Measurements from ENCODE around the gene RHBDL3. TPM values are rescaled to one million over a fixed set of nuclear protein-coding genes. Genes with fewer than 3 reads are reported as not detected.

RHBDL3 gene
- total and polyA plus RNA-seq, 10 of the 15 experiments (the other 5 are each of a cell fraction or from before 2014, with no cell fraction given) = 0.04 to 0.24 (median 0.04) TPM; not detected in 5

DNA sequence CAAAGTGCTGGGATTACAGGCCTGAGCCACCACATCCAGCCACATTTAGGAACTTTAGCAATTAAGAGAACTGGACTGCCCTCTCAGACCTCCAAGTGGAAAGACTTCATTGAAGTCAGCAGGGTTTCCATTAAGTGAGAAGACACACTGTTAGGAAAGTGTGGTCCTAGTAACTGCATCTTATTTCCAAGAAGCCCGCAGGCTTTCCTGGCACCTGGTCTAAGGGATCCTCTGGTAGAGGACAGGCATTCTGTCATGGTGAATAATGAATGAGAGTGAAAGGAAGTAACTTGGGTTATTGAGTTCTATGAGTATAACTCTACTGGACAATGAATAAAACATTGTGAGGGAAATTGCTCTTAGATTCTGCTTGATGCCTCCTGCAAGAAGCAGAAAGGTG is 62.3 kb downstream of the RHBDL3 start:
- Histone ChIP-seq H3K79me2 (ENCODE audit: control insufficient read depth, insufficient read depth, low read length) (no peaks in the 10 kb centered on the region), H3K4me2 (ENCODE audit: control insufficient read depth, insufficient read depth) (no peak overlapping the region), H3K9me3 (replicated peaks; ENCODE audit: control insufficient read depth, insufficient read depth, low read length) (no peaks in the 10 kb centered on the region), H3K4me1 (ENCODE audit: control insufficient read depth, insufficient read depth, low read length) (peaks cover 7% of the 10 kb centered on the region), H3K27me3 (replicated peaks in 1 of 2; ENCODE audit: control insufficient read depth in 2 of 2, insufficient read depth in 2 of 2, low read length in 1 of 2) (no peaks in the 10 kb centered on the region), H3K9ac (ENCODE audit: control insufficient read depth, insufficient read depth, low read length) (no peak overlapping the region), H4K20me1 (ENCODE audit: control insufficient read depth, insufficient read depth) (no peaks in the 10 kb centered on the region), H3K4me3 (no peak overlapping the region), H2AFZ (ENCODE audit: control insufficient read depth, low read depth, low read length) (no peak overlapping the region), H3K36me3 (ENCODE audit: control insufficient read depth in 2 of 2, insufficient read depth in 2 of 2, low read length in 1 of 2) (no peaks in the 10 kb centered on the region), H3K27ac (ENCODE audit: control insufficient read depth, insufficient read depth) (no peak overlapping the region)
- SMC1A ChIA-PET (ENCODE audit: uncharacterized antibody, unreplicated experiment) = interaction anchor here (1.1 to 1.3 kb wide), 2 partner anchors 8 to 9 kb away, joined by 3 to 5 read pairs; no protein-coding TSS in a partner anchor
- 100% methylated on average over 1 of the region's 1 CpG for WGBS (ENCODE audit: insufficient coverage, insufficient replicate concordance, low lambda C conversion rate, missing lambda C conversion rate)
- FAIRE-seq (no peak), ATAC-seq (no peak), DNase-seq (ENCODE audit: low read depth, low spot score) (no peak)
- no TSS peak for BruUV-seq (replicated peaks)
- POLR2A ChIA-PET = interaction anchor here (1.4 kb wide), 1 partner anchor 14 kb away, joined by 4 read pairs; the partner anchor contains the start of gene C17orf75
- in situ Hi-C loops (cut with MboI) (no loop called here), intact Hi-C loops (cut with micrococcal nuclease; ENCODE audit: unreplicated experiment) (no loop called here)
- TF ChIP-seq IKZF2 (IDR thresholded peaks at IDR 0.05) = no peak
- no peak for TF ChIP-seq FOS (IDR thresholded peaks at IDR 0.05; ENCODE audit: borderline replicate concordance, extremely low read depth, insufficient read length)
- CTCF ChIA-PET = interaction anchor here (0.8 to 9.3 kb wide), 5 partner anchors 8 to 134 kb away, joined by 4 to 54 read pairs (median 7); partner anchors contain the start of gene PSMD11
- RAD21 ChIA-PET (ENCODE audit: unreplicated experiment) = interaction anchor here (1.2 to 2.0 kb wide), 5 partner anchors 8 to 75 kb away, joined by 3 to 10 read pairs (median 5); partner anchors contain the start of gene ZNF207

DNA sequence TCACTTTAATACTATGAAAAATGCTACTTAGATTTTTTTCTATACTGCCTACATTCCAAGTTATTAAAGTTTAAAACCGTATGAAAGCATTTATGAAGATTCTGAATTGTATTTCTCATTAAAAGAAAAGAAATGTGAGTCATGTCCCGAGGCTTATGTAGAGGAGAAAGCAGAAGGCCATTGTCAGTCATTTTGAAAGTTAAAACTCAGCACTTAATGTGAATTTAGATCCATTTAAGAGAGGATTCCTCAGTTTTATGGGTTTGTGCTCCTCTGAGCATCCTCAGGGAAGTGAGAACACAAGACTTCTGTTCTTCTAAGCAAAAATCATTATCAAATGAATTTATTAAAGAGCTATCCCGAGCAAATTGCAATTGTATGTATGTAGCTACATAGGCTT is 64.5 kb downstream of the RHBDL3 start:
- Histone ChIP-seq H3K36me3 (ENCODE audit: control insufficient read depth in 2 of 2, insufficient read depth in 2 of 2, low read length in 1 of 2) (peaks cover 0 to 2% of the 10 kb centered on the region in 2 experiments; a peak in 2 of 4 replicates), H3K4me1 (ENCODE audit: control insufficient read depth, insufficient read depth, low read length) (no peaks in the 10 kb centered on the region; the same call in 1 of the 2 replicates), H3K4me2 (ENCODE audit: control insufficient read depth, insufficient read depth) (no peak overlapping the region), H4K20me1 (ENCODE audit: control insufficient read depth, insufficient read depth) (no peaks in the 10 kb centered on the region), H3K27me3 (replicated peaks in 1 of 2; ENCODE audit: control insufficient read depth in 2 of 2, insufficient read depth in 2 of 2, low read length in 1 of 2) (no peaks in the 10 kb centered on the region), H2AFZ (ENCODE audit: control insufficient read depth, low read depth, low read length) (no peak overlapping the region), H3K27ac (ENCODE audit: control insufficient read depth, insufficient read depth) (no peak overlapping the region), H3K4me3 (no peak overlapping the region), H3K9ac (ENCODE audit: control insufficient read depth, insufficient read depth, low read length) (no peak overlapping the region), H3K9me3 (replicated peaks; ENCODE audit: control insufficient read depth, insufficient read depth, low read length) (no peaks in the 10 kb centered on the region), H3K79me2 (ENCODE audit: control insufficient read depth, insufficient read depth, low read length) (no peaks in the 10 kb centered on the region)
- RAD21 ChIA-PET (ENCODE audit: unreplicated experiment) = interaction anchor here (0.6 to 1.0 kb wide), 2 partner anchors 76 to 536 kb away, joined by 4 to 5 read pairs; no protein-coding TSS in a partner anchor
- WGBS (ENCODE audit: insufficient coverage, insufficient replicate concordance, low lambda C conversion rate, missing lambda C conversion rate) = 37% methylated on average over 3 of the region's 3 CpGs
- SMC1A ChIA-PET (ENCODE audit: uncharacterized antibody, unreplicated experiment) = interaction anchor here (1.8 to 3.8 kb wide), 3 partner anchors 10 to 13 kb away, joined by 3 to 21 read pairs (median 4); no protein-coding TSS in a partner anchor
- BruUV-seq (replicated peaks) = no TSS peak
- no peak for ATAC-seq
- intact Hi-C loops (cut with micrococcal nuclease; ENCODE audit: unreplicated experiment) (no loop called here), in situ Hi-C loops (cut with MboI) (no loop called here)
- DNase-seq (ENCODE audit: low read depth, low spot score) = no peak
- CTCF ChIA-PET = interaction anchor here (0.6 to 9.3 kb wide), 7 partner anchors 10 to 320 kb away, joined by 3 to 54 read pairs (median 5); partner anchors contain the start of gene PSMD11
- POLR2A ChIA-PET = interaction anchor here (1.2 kb wide), 1 partner anchor 10 kb away, joined by 4 read pairs; no protein-coding TSS in a partner anchor
- FAIRE-seq = no peak
- TF ChIP-seq BCL11A (IDR thresholded peaks at IDR 0.05; ENCODE audit: low read depth, low read length) = no peak
- no peak for TF ChIP-seq CEBPZ (IDR thresholded peaks at IDR 0.05; ENCODE audit: low read depth, low read length)
- no peak for TF ChIP-seq ZNF217 (IDR thresholded peaks at IDR 0.05)
- TF ChIP-seq PBX3 (IDR thresholded peaks at IDR 0.05; ENCODE audit: insufficient replicate concordance, low read depth, low read length) = no peak
- no peak for TF ChIP-seq ZBTB11 (CRISPR knock-in tag; IDR thresholded peaks at IDR 0.05)
- no peak for TF ChIP-seq NBN (IDR thresholded peaks at IDR 0.05)
